Astrocyte (in vitro differentiated cells and primary cell): Measurements from ENCODE around the gene SAG. TPM values are rescaled to one million over a fixed set of nuclear protein-coding genes. Genes with fewer than 3 reads are reported as not detected.
"Not testable (repeated sequence)": the region's sequence is repeated elsewhere in the genome, so short reads cannot be mapped to it uniquely, and the experiment has no call there.

ENCODE experiments used
- DNase-seq: peaks from one replicate; pipeline ENCODE4 v3.0.0-alpha.2; 2010; ENCODE audit warnings: low read depth
- FAIRE-seq: peaks from 2 replicates; lab custom pipeline; 2011; peaks lifted over from hg19 to GRCh38; lab: Jason Lieb, UNC
- H2AFZ ChIP-seq: 2 replicates; pipeline ENCODE4 v1.6.0; 2012; ENCODE audit warnings: low read depth, low read length, inconsistent platforms
- H3K27ac ChIP-seq: 2 replicates; pipeline ENCODE4 v1.5.1; 2011; ENCODE audit warnings: low read depth, low read length, inconsistent platforms
- H3K27me3 ChIP-seq: 2 replicates; pipeline ENCODE4 v1.6.0; 2011; ENCODE audit warnings: low read length, inconsistent platforms; ENCODE audit not compliant: insufficient read depth
- H3K36me3 ChIP-seq: 2 replicates; pipeline ENCODE4 v1.5.1; 2011; ENCODE audit warnings: low read length, inconsistent platforms; ENCODE audit not compliant: insufficient read depth
- H3K4me1 ChIP-seq: 2 replicates; pipeline ENCODE4 v1.5.1; 2011; ENCODE audit warnings: low read length, inconsistent platforms; ENCODE audit not compliant: insufficient read depth
- H3K4me2 ChIP-seq: 2 replicates; pipeline ENCODE4 v1.6.0; 2012; ENCODE audit warnings: low read length, inconsistent platforms
- H3K4me3 ChIP-seq: 2 replicates; pipeline ENCODE4 v1.5.1; 2011; ENCODE audit warnings: low read depth, mild to moderate bottlenecking, low read length, inconsistent platforms; ENCODE audit not compliant: insufficient read depth
- H3K79me2 ChIP-seq: 2 replicates; pipeline ENCODE4 v1.6.0; 2012; ENCODE audit warnings: mild to moderate bottlenecking, low read length, inconsistent platforms; ENCODE audit not compliant: insufficient read depth
- H3K9ac ChIP-seq: 2 replicates; pipeline ENCODE4 v1.6.0; 2012; ENCODE audit warnings: mild to moderate bottlenecking, low read length, inconsistent platforms
- H3K9me3 ChIP-seq: 2 replicates; pipeline ENCODE4 v1.5.1; 2012; ENCODE audit warnings: low read depth, mild to moderate bottlenecking, low read length, inconsistent platforms; ENCODE audit not compliant: insufficient read depth
- H4K20me1 ChIP-seq: 2 replicates; pipeline ENCODE4 v1.6.0; 2012; ENCODE audit warnings: low read length, inconsistent platforms; ENCODE audit not compliant: insufficient read depth
- H3K27ac Mint-ChIP-seq: one replicate; pipeline ENCODE4 v1.8.0; 2021; ENCODE audit warnings: mild to moderate bottlenecking, mixed read lengths; ENCODE audit not compliant: unreplicated experiment
- H3K27me3 Mint-ChIP-seq: one replicate; pipeline ENCODE4 v1.8.0; 2021; ENCODE audit warnings: low read depth, mixed read lengths; ENCODE audit not compliant: unreplicated experiment
- H3K36me3 Mint-ChIP-seq: one replicate; pipeline ENCODE4 v1.8.0; 2021; ENCODE audit warnings: low read depth, mixed read lengths; ENCODE audit not compliant: unreplicated experiment
- H3K4me1 Mint-ChIP-seq: one replicate; pipeline ENCODE4 v1.8.0; 2021; ENCODE audit warnings: low read depth, mixed read lengths; ENCODE audit not compliant: unreplicated experiment
- H3K4me3 Mint-ChIP-seq: one replicate; pipeline ENCODE4 v1.8.0; 2021; ENCODE audit warnings: mild to moderate bottlenecking, moderate library complexity, mixed read lengths; ENCODE audit not compliant: unreplicated experiment
- H3K9me3 Mint-ChIP-seq: one replicate; pipeline ENCODE4 v1.8.0; 2021; ENCODE audit warnings: mild to moderate bottlenecking, mixed read lengths; ENCODE audit not compliant: unreplicated experiment
- EZH2 ChIP-seq: IDR thresholded peaks from 2 replicates; pipeline ENCODE4 v1.6.1; 2012; ENCODE audit warnings: mild to moderate bottlenecking, low read length, inconsistent platforms; ENCODE audit not compliant: insufficient read depth
- total RNA-seq: library from RNA; stranded (reverse); gene quantifications from 2 replicates; pipeline ENCODE4 v1.2.1, GENCODE V29; 2021
- TF ChIP-seq, protein P1 (sequence below): IDR thresholded peaks from 2 replicates; pipeline ENCODE4 v1.5.1; 2011; ENCODE audit warnings: low read depth, mild to moderate bottlenecking, inconsistent platforms, low read length, moderate library complexity; ENCODE audit not compliant: insufficient read depth

The SAG gene
- total RNA-seq, 1 donor from 2014 or later: not detected

DNA sequence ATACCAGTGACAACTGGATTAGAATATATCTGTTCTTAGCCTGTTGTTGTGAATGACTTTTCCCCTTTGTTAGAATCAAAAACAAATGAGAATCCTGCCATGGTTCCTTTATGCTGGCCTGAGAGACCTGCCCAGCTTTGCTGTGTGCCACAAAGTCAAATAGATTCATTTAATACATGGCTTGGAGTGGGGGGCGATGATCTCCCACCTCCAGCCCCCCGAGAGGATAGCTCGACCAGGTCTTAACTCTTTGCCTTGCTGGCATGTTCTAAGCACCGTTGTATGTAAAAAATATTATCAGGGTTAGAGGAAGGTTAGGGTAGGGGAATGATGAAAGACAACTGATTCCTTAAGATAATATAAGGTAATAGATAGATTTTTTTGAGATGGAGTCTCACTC lies 24.5 kb downstream of the SAG start:
- FAIRE-seq (no peak), DNase-seq (no peak)
- Histone ChIP-seq H3K27me3 (peaks cover 9% of the 10 kb centered on the region), H3K27ac (no peak overlapping the region), H3K4me3 (no peak overlapping the region), H3K4me2 (no peak overlapping the region), H3K79me2 (no peaks in the 10 kb centered on the region), H4K20me1 (no peaks in the 10 kb centered on the region), H2AFZ (no peak overlapping the region), H3K9ac (no peak overlapping the region), H3K36me3 (no peaks in the 10 kb centered on the region), H3K4me1 (peaks cover 7% of the 10 kb centered on the region), H3K9me3 (no peaks in the 10 kb centered on the region)
- no peak overlapping the region for H3K27ac Mint-ChIP-seq
- no peaks in the 10 kb centered on the region for H3K36me3 Mint-ChIP-seq
- H3K4me3 Mint-ChIP-seq: no peak overlapping the region
- TF ChIP-seq EZH2: no peak
- H3K4me1 Mint-ChIP-seq: peaks cover 11% of the 10 kb centered on the region
- H3K9me3 Mint-ChIP-seq: no peaks in the 10 kb centered on the region
- peaks cover 31% of the 10 kb centered on the region for H3K27me3 Mint-ChIP-seq

DNA sequence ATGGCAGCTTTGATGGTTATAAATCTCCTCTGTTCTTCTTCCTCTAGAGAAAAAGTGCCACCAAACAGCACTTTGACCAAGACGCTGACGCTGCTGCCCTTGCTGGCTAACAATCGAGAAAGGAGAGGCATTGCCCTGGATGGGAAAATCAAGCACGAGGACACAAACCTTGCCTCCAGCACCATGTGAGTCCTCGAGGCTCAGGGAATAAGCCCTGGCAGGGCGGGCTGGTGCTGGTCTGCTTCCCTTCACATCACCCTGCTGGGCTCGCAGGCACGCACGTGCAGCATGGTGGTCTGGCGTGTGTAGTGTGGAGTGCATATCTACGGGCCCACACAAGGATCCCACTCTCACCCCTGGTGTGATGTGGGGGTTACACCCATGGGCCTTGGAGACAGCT lies 27.3 kb downstream of the SAG start:
- H3K9ac ChIP-seq: no peak overlapping the region
- no peaks in the 10 kb centered on the region for H3K9me3 ChIP-seq
- Mint-ChIP-seq H3K27me3 (peaks cover 46% of the 10 kb centered on the region), H3K27ac (no peak overlapping the region), H3K4me3 (no peak overlapping the region), H3K9me3 (no peaks in the 10 kb centered on the region), H3K36me3 (no peaks in the 10 kb centered on the region), H3K4me1 (peaks cover 2% of the 10 kb centered on the region)
- no peaks in the 10 kb centered on the region for H3K79me2 ChIP-seq
- no peaks in the 10 kb centered on the region for H3K36me3 ChIP-seq
- H3K4me1 ChIP-seq: peaks cover 3% of the 10 kb centered on the region
- H3K4me2 ChIP-seq: no peak overlapping the region
- H2AFZ ChIP-seq: no peak overlapping the region
- DNase-seq (no peak), FAIRE-seq (no peak)
- no peaks in the 10 kb centered on the region for H4K20me1 ChIP-seq
- no peak overlapping the region for H3K27ac ChIP-seq
- peaks cover 11% of the 10 kb centered on the region for H3K27me3 ChIP-seq
- no peak for TF ChIP-seq EZH2
- TF ChIP-seq, protein P1, sequence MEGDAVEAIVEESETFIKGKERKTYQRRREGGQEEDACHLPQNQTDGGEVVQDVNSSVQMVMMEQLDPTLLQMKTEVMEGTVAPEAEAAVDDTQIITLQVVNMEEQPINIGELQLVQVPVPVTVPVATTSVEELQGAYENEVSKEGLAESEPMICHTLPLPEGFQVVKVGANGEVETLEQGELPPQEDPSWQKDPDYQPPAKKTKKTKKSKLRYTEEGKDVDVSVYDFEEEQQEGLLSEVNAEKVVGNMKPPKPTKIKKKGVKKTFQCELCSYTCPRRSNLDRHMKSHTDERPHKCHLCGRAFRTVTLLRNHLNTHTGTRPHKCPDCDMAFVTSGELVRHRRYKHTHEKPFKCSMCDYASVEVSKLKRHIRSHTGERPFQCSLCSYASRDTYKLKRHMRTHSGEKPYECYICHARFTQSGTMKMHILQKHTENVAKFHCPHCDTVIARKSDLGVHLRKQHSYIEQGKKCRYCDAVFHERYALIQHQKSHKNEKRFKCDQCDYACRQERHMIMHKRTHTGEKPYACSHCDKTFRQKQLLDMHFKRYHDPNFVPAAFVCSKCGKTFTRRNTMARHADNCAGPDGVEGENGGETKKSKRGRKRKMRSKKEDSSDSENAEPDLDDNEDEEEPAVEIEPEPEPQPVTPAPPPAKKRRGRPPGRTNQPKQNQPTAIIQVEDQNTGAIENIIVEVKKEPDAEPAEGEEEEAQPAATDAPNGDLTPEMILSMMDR: no peak
- H3K4me3 ChIP-seq: no peak overlapping the region

DNA sequence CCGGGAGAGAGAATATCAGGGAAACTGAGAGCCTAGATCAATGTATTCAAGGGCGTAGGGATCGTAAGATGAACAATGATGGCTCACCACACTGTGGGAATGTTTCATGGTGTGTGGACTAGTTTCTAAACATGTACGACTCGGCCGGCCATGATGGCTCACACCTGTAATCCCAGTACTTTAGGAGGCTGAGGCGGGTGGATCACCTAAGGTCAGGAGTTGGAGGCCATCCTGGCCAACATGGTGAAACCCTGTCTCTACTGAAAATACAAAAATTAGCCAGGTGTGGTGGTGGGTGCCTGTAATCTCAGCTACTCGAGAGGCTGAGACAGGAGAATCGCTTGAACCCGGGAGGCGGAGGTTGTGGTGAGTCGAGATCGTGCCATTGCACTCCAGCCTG lies 28.5 kb downstream of the SAG start:
- H3K27ac ChIP-seq, H3K9me3 ChIP-seq, H3K36me3 ChIP-seq, H3K9me3 Mint-ChIP-seq, H3K4me3 Mint-ChIP-seq, H2AFZ ChIP-seq, H3K4me1 ChIP-seq, H3K36me3 Mint-ChIP-seq, H3K9ac ChIP-seq, H3K4me1 Mint-ChIP-seq, H3K4me3 ChIP-seq, H3K4me2 ChIP-seq, H4K20me1 ChIP-seq, DNase-seq, FAIRE-seq, H3K27ac Mint-ChIP-seq, H3K79me2 ChIP-seq: not testable (repeated sequence)
- peaks cover 11% of the 10 kb centered on the region for H3K27me3 ChIP-seq
- peaks cover 46% of the 10 kb centered on the region for H3K27me3 Mint-ChIP-seq

DNA sequence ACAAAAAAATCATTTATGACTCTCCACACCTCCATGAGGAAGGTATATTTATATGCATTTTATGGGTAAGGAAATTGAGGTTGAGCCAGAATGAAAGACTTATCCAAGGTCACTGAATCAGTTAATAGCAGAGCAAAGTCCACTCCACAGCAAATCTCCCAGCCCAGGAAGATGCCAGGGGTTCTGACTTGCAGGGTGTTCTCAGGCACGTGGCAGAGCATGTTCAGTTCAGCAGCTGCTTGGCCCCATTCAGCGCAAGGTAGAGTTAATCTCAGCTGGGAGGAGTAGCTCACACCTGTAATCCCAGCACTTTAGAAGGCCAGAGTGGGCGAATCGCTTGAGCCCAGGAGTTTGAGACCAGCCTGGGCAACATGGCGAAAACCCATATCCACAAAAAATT lies 28.9 kb downstream of the SAG start:
- H3K9me3 ChIP-seq: no peaks in the 10 kb centered on the region
- TF ChIP-seq, protein P1: no peak
- no peak for TF ChIP-seq EZH2
- Mint-ChIP-seq H3K27ac (no peak overlapping the region), H3K36me3 (no peaks in the 10 kb centered on the region), H3K4me1 (no peaks in the 10 kb centered on the region), H3K4me3 (no peak overlapping the region), H3K9me3 (no peaks in the 10 kb centered on the region), H3K27me3 (peaks cover 45% of the 10 kb centered on the region)
- DNase-seq: no peak
- no peaks in the 10 kb centered on the region for H3K79me2 ChIP-seq
- no peaks in the 10 kb centered on the region for H3K4me1 ChIP-seq
- H3K4me3 ChIP-seq: no peak overlapping the region
- no peaks in the 10 kb centered on the region for H4K20me1 ChIP-seq
- no peaks in the 10 kb centered on the region for H3K36me3 ChIP-seq
- H3K27ac ChIP-seq: no peak overlapping the region
- no peak for FAIRE-seq
- H3K4me2 ChIP-seq: no peak overlapping the region
- peaks cover 11% of the 10 kb centered on the region for H3K27me3 ChIP-seq
- H2AFZ ChIP-seq: no peak overlapping the region
- no peak overlapping the region for H3K9ac ChIP-seq
